CD14-positive monocyte (primary cell): Measurements from ENCODE around the gene FAM111B. TPM values are rescaled to one million over a fixed set of nuclear protein-coding genes. Genes with fewer than 3 reads are reported as not detected.
"Not testable (repeated sequence)": the region's sequence is repeated elsewhere in the genome, so short reads cannot be mapped to it uniquely, and the experiment has no call there.

Experiments used
- DNase-seq, 3 donors: peaks; one replicate each; pipeline ENCODE4 v3.0.0-alpha.2; 2011 to 2022
- H2AFZ ChIP-seq: 2 replicates; pipeline ENCODE4 v1.6.0; 2012; ENCODE audit warnings: mild to moderate bottlenecking, low read depth, low read length, inconsistent platforms; ENCODE audit not compliant: insufficient read depth, poor library complexity, severe bottlenecking
- H3K27ac ChIP-seq, 2 donors: 1 replicate in 1 of 2; 2 replicates in 1 of 2; pipeline ENCODE4 v1.5.1; 2012 to 2013; ENCODE audit warnings: low read length in 2 of 2, control low read depth in 1 of 2, inconsistent platforms in 1 of 2, low read depth in 1 of 2, mild to moderate bottlenecking in 1 of 2
- H3K27me3 ChIP-seq, 2 donors: one replicate each; pipeline versions ENCODE4 v1.6.0 to v1.6.1; 2011 to 2013; ENCODE audit warnings: low read length in 2 of 2; ENCODE audit not compliant: control insufficient read depth in 2 of 2, insufficient read depth in 2 of 2
- H3K36me3 ChIP-seq, 2 donors: replicated peaks in 1 of 2; 1 replicate in 1 of 2; 2 replicates in 1 of 2; pipeline versions ENCODE4 v1.5.1 to v1.6.1; 2012 to 2013; ENCODE audit warnings: low read length in 2 of 2, control low read depth in 1 of 2, inconsistent platforms in 1 of 2, mild to moderate bottlenecking in 1 of 2; ENCODE audit not compliant: insufficient read depth in 2 of 2, control insufficient read depth in 1 of 2
- H3K4me1 ChIP-seq, 2 donors: 1 replicate in 1 of 2; 2 replicates in 1 of 2; pipeline versions ENCODE4 v1.5.1 to v1.6.1; 2012 to 2013; ENCODE audit warnings: low read length in 2 of 2, control low read depth in 1 of 2, inconsistent platforms in 1 of 2, mild to moderate bottlenecking in 1 of 2, moderate library complexity in 1 of 2; ENCODE audit not compliant: insufficient read depth in 2 of 2, control insufficient read depth in 1 of 2
- H3K4me2 ChIP-seq: replicated peaks from 2 replicates; pipeline ENCODE3; 2012; ENCODE audit warnings: low read length, moderate library complexity, mild to moderate bottlenecking; ENCODE audit not compliant: poor library complexity, severe bottlenecking; ENCODE audit errors: extremely low read depth
- H3K4me3 ChIP-seq, 3 experiments: fragments of 200-600 bp in 1 of 3; sonication (generic) in 1 of 3; replicated peaks in 1 of 3; 1 replicate in 2 of 3; 2 replicates in 1 of 3; pipeline ENCODE4 v1.5.1; 2011 to 2013; ENCODE audit warnings: low read length in 3 of 3, mild to moderate bottlenecking in 3 of 3, control low read depth in 2 of 3, low read depth in 2 of 3, inconsistent platforms in 1 of 3, moderate library complexity in 1 of 3
- H3K79me2 ChIP-seq: 2 replicates; pipeline ENCODE4 v1.6.0; 2012; ENCODE audit warnings: mild to moderate bottlenecking, control low read depth, inconsistent platforms, low read length, moderate library complexity; ENCODE audit not compliant: insufficient read depth
- H3K9ac ChIP-seq: 2 replicates; pipeline ENCODE4 v1.6.0; 2017; ENCODE audit warnings: low read length, mild to moderate bottlenecking; ENCODE audit not compliant: insufficient read depth, poor library complexity, severe bottlenecking
- H3K9me3 ChIP-seq, 2 donors: replicated peaks in 1 of 2; 1 replicate in 1 of 2; 2 replicates in 1 of 2; pipeline versions ENCODE4 v1.5.1 to v1.6.1; 2012 to 2013; ENCODE audit warnings: low read length in 2 of 2, control low read depth in 1 of 2; ENCODE audit not compliant: control insufficient read depth in 1 of 2, insufficient read depth in 1 of 2
- H4K20me1 ChIP-seq: 2 replicates; pipeline ENCODE4 v1.6.0; 2012; ENCODE audit warnings: mild to moderate bottlenecking, low read length, control low read depth, moderate library complexity; ENCODE audit not compliant: insufficient read depth
- H3K27ac Mint-ChIP-seq, 7 donors: one replicate each; pipeline ENCODE4 v1.8.0; 2020; ENCODE audit warnings: mild to moderate bottlenecking in 7 of 7, mixed read lengths in 7 of 7, moderate library complexity in 6 of 7, inconsistent platforms in 2 of 7
- H3K27me3 Mint-ChIP-seq, 3 donors: one replicate each; pipeline ENCODE4 v1.8.0; 2021 to 2022; ENCODE audit warnings: low read depth in 3 of 3, mild to moderate bottlenecking in 3 of 3, mixed read lengths in 3 of 3, moderate library complexity in 3 of 3, inconsistent platforms in 1 of 3
- H3K36me3 Mint-ChIP-seq, 2 donors: one replicate each; pipeline ENCODE4 v1.8.0; 2020; ENCODE audit warnings: mixed read lengths in 2 of 2, inconsistent platforms in 1 of 2, mild to moderate bottlenecking in 1 of 2
- H3K4me1 Mint-ChIP-seq: one replicate; pipeline ENCODE4 v1.8.0; 2020; ENCODE audit warnings: mild to moderate bottlenecking, mixed read lengths
- H3K4me3 Mint-ChIP-seq, 2 donors: one replicate each; pipeline ENCODE4 v1.8.0; 2020; ENCODE audit warnings: mild to moderate bottlenecking in 2 of 2, mixed read lengths in 2 of 2, moderate library complexity in 1 of 2
- H3K9me3 Mint-ChIP-seq, 7 donors: one replicate each; pipeline ENCODE4 v1.8.0; 2020 to 2022; ENCODE audit warnings: mixed read lengths in 7 of 7, mild to moderate bottlenecking in 6 of 7, moderate library complexity in 6 of 7, inconsistent platforms in 2 of 7
- WGBS: methylation state at CpG from one replicate; pipeline ENCODE4 v1.1.5; 2013; ENCODE audit warnings: missing lambda C conversion rate; ENCODE audit not compliant: insufficient coverage; 5-methylcytosine and 5-hydroxymethylcytosine counted together
- intact Hi-C, 2 donors: fragments of 100-400 bp; cut with micrococcal nuclease; formaldehyde crosslinking; loops; one replicate each; pipeline versions ENCODE4 v1.15.0 to v1.15.1; 2023
- polyA plus RNA-seq, 3 donors: library from polyadenylated mRNA; depleted of rRNA in 1 of 3; unstranded in 2 of 3; stranded (reverse) in 1 of 3; fragments of 300-500 nt in 2 of 3; fragments of >200 nt in 1 of 3; fragmentation: Illumina TruSeq in 2 of 3; gene quantifications; 1 replicate in 2 of 3; 2 replicates in 1 of 3; pipeline ENCODE4 v1.2.3, GENCODE V29; 2012 to 2021
- TF ChIP-seq, protein P1 (sequence below): fragments of 200-600 bp; IDR thresholded peaks from one replicate; pipeline ENCODE4 v1.8.0; 2022; ENCODE audit warnings: antibody characterized with exemption, mild to moderate bottlenecking

Gene FAM111B
- polyA plus RNA-seq, 3 donors: 0.09 TPM; not detected in 2

DNA sequence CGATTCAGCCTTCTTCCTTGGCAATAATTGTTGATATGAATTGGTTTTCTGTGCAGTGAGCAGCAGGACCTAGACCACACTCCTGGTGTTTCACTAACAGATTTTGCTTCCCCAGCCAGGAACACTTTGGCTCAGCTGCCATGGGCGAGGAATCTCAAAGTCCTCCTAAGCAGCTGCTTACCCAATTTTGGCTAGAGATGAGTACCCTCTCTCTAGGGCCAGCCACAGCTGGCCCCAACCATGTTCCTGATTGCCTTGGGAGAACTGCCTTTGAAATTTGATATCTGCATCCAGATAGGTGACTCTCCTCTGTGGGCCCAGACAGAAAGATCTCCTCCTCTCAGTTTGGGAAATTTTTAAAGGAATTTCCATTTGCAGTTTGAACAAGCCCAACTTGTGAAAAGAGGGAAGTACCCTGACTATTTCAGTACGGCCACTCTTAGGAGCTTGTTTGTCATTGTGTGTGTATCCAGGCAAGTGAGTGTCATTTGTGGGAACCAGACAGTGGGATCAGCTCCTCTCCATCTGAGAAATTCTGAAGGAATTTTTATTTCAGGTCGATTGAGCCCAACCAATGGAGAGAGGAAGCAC, 25.5 kb upstream of the FAM111B start:
- H3K36me3 Mint-ChIP-seq, H3K36me3 ChIP-seq, H4K20me1 ChIP-seq, H3K9ac ChIP-seq, H3K9me3 ChIP-seq, H3K27me3 ChIP-seq, H3K79me2 ChIP-seq, H2AFZ ChIP-seq, H3K4me3 Mint-ChIP-seq, H3K9me3 Mint-ChIP-seq, H3K27ac ChIP-seq, H3K27me3 Mint-ChIP-seq, intact Hi-C loops, H3K27ac Mint-ChIP-seq, H3K4me3 ChIP-seq, H3K4me2 ChIP-seq: not testable (repeated sequence)
- WGBS: no CpG with 5 or more reads among the region's 4 CpGs
- H3K4me1 ChIP-seq: peaks cover 13 to 25% of the 10 kb centered on the region in 2 donors
- H3K4me1 Mint-ChIP-seq: peaks cover 20% of the 10 kb centered on the region
- peak in 1 of 3 donors; percentile 12 for DNase-seq

GRCh38 chr11:59086007-59086406, 21.0 kb upstream of the FAM111B start, which contains the start of gene GLYATL1B:
Gene GLYATL1B (plus strand): TSS chr11:59086307. CDS start chr11:59086307, 0 bp downstream.
- H3K9me3 Mint-ChIP-seq, H3K36me3 ChIP-seq, H2AFZ ChIP-seq, H3K27ac Mint-ChIP-seq, H3K27ac ChIP-seq, H3K9me3 ChIP-seq, H3K27me3 ChIP-seq, H3K9ac ChIP-seq, H3K4me3 Mint-ChIP-seq, H3K4me2 ChIP-seq, intact Hi-C loops, DNase-seq, H3K79me2 ChIP-seq, H4K20me1 ChIP-seq, H3K4me3 ChIP-seq, H3K27me3 Mint-ChIP-seq, H3K4me1 ChIP-seq, H3K36me3 Mint-ChIP-seq, H3K4me1 Mint-ChIP-seq: not testable (repeated sequence)
- WGBS: 95% methylated on average over 2 of the region's 5 CpGs

- Histone ChIP-seq H2AFZ (no peak overlapping the region), H3K27me3 (no peaks in the 10 kb centered on the region), H3K79me2 (no peaks in the 10 kb centered on the region), H3K4me3 (no peak overlapping the region), H3K4me2 (no peak overlapping the region), H3K36me3 (no peaks in the 10 kb centered on the region), H3K4me1 (no peaks in the 10 kb centered on the region), H3K9me3 (no peaks in the 10 kb centered on the region), H4K20me1 (no peaks in the 10 kb centered on the region), H3K27ac (no peak overlapping the region), H3K9ac (no peak overlapping the region)
- no peak overlapping the region for H3K27ac Mint-ChIP-seq
- peaks cover 0 to 3% (median 0%) of the 10 kb centered on the region in 7 donors for H3K9me3 Mint-ChIP-seq
- DNase-seq: no peak
- H3K36me3 Mint-ChIP-seq: no peaks in the 10 kb centered on the region
- no CpG with 5 or more reads among the region's 4 CpGs for whole genome bisulfite sequencing
- H3K4me1 Mint-ChIP-seq: no peaks in the 10 kb centered on the region
- H3K27me3 Mint-ChIP-seq: peaks cover 0 to 3% (median 1%) of the 10 kb centered on the region in 3 donors
- no peak overlapping the region for H3K4me3 Mint-ChIP-seq
- TF ChIP-seq, protein P1, sequence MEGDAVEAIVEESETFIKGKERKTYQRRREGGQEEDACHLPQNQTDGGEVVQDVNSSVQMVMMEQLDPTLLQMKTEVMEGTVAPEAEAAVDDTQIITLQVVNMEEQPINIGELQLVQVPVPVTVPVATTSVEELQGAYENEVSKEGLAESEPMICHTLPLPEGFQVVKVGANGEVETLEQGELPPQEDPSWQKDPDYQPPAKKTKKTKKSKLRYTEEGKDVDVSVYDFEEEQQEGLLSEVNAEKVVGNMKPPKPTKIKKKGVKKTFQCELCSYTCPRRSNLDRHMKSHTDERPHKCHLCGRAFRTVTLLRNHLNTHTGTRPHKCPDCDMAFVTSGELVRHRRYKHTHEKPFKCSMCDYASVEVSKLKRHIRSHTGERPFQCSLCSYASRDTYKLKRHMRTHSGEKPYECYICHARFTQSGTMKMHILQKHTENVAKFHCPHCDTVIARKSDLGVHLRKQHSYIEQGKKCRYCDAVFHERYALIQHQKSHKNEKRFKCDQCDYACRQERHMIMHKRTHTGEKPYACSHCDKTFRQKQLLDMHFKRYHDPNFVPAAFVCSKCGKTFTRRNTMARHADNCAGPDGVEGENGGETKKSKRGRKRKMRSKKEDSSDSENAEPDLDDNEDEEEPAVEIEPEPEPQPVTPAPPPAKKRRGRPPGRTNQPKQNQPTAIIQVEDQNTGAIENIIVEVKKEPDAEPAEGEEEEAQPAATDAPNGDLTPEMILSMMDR: no peak
- intact Hi-C loops: no loop called here
Measured at GRCh38 chr11:59088162-59088561, 18.9 kb upstream of the FAM111B start.

DNA sequence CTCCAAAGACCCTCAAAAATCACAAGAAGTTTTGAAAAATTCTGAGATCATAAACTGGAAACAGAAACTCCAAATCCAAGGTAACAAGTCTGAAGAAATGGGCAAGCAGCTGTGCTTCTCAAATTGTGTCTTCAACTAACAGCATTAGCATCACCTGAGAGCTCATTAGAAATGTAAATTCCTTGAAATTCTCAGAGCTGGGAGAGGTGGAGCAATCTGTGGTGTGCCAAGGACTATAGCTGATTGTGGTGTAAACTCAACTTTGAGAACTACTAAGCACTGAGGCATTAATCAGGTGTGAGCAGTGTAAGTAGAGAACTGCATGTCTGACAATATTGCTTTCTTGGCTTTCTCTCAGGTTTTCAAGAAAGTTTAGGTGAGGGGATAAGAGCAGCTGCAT, 13.5 kb upstream of the FAM111B start:
- H3K27ac Mint-ChIP-seq, H3K4me2 ChIP-seq, intact Hi-C loops, H3K9me3 ChIP-seq, H3K4me1 ChIP-seq, H3K9ac ChIP-seq, DNase-seq, H3K36me3 Mint-ChIP-seq, H3K9me3 Mint-ChIP-seq, H2AFZ ChIP-seq, H4K20me1 ChIP-seq, H3K79me2 ChIP-seq, H3K27me3 Mint-ChIP-seq, H3K4me1 Mint-ChIP-seq, H3K27me3 ChIP-seq, H3K4me3 ChIP-seq, H3K4me3 Mint-ChIP-seq, H3K36me3 ChIP-seq, H3K27ac ChIP-seq: not testable (repeated sequence)
